ENCODE measurements around the gene VWF.

The VWF gene

GRCh38 chr12:6076776-6077691 lies 47.4 kb downstream of the VWF start:
- DNase-seq (ENCODE audit: low spot score): no peak

DNA sequence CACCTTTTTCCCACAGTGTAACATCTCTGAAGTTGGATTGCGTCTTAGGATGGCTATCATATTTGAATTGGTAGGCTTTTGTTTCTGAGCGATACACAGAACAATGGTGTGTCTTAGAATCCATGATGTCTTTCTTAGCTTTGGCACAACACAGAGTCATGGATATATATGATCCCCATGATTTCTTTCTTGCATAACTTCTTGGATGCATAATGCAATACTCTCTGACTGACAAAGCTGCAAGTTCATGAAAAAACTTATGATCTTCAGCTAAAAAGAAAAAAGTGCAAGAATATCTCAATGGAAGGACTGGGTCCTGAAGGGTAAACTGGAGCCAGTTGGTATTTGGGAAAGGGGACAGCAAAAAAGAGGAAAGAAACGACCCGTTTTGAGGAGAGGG lies 48.1 kb downstream of the VWF start:
- DNase-seq (ENCODE audit: low spot score): no peak

- DNase-seq (ENCODE audit: low spot score): no peak
Measured at GRCh38 chr12:6074979-6075585, 49.4 kb downstream of the VWF start.

DNA sequence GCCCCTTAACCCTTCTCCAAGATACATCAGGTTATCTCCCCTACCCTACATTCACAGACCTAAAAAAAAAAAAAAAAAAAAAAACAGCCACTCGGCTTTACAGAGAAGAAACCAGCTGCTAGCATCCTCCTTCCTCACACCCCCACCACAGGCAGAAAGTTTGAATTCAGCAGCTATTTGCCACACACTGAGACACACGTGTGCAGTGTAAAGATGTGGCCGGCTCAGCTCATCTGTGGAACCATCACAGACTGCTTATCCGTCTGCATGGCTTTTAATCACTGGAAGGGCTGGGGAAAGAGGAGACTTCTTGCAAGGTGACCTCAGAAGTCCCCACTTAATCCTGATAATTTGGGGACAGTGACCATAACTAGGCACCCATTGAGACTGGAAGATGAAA lies 50.0 kb downstream of the VWF start:
- no peak for DNase-seq (ENCODE audit: low spot score)

- DNase-seq (ENCODE audit: low spot score): no peak
Measured at GRCh38 chr12:6073426-6073825, 51.0 kb downstream of the VWF start.

- no peak for DNase-seq (ENCODE audit: low spot score)
Measured at GRCh38 chr12:6072302-6072752, 52.1 kb downstream of the VWF start.

DNA sequence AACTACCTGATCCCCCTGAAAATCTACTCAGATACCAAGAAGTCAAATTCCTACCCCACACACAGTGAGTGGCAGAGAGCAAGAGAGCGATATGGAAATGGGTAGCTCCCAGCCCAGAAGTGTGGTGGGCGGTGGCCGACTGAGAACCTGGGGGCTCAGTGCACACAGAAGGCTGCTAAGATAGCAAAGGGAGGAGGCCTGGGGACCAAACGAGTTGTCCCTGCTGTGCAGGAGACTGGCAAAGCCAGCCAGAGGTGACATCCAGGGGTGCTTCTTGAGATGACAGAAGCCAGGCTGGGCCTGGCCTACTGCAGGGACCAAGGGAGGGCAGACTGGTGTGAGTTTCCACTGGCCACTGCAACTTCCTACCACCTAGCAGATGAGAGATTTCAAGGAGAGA lies 52.9 kb downstream of the VWF start:
- no peak for DNase-seq (ENCODE audit: low spot score)

- no peak for DNase-seq (ENCODE audit: low spot score)
Measured at GRCh38 chr12:6070472-6071257, 53.8 kb downstream of the VWF start.

DNA sequence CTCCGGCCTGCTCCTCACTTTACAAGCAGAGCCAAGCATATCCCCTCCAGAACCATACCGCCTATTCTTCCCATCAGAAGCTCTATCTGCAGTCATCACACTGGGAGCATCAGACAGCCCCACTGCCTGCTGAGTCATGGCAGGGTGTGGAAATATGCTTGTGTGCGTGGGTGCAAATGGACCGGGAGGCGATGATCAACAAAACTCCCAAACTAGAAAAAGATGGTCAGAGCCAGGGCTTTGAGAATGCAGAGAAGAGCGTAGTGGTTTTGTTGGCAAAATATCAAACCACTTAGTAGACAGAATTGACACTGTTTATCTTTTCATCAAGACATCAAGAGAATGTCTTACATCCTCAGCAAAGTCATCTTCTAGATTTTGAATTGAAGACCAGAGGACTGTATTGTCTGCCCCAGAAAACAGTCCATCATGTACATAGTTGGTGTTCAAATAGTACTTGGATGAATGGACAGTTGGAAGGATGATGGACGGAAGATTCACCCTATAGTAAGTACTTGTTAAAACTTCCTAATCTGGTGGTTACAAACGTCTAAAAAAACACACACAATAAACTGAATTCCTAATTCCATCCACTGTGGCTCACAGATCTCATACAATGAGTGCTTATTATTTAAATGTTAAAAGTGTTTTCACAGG lies 54.9 kb downstream of the VWF start:
- DNase-seq (ENCODE audit: low spot score): no peak

DNA sequence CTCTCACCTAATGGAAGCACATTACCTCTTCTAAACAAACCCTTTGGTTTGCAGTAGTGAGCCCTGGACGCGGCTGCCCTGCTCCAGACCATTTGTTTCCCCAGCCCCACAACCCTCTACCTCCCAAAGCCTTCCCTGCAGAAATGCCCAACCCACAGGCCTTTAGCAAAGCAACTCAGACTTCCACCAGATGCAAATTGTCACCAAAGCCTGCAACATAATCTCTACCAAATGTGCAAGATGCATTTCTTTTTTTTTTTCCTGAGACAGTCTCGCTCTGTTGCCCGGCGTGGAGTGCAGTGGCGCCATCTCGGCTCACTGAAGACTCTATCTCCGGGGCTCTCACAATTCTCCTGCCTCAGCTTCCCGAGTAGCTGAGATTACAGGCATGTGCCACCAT lies 56.2 kb downstream of the VWF start:
- DNase-seq (ENCODE audit: low spot score): no peak

DNA sequence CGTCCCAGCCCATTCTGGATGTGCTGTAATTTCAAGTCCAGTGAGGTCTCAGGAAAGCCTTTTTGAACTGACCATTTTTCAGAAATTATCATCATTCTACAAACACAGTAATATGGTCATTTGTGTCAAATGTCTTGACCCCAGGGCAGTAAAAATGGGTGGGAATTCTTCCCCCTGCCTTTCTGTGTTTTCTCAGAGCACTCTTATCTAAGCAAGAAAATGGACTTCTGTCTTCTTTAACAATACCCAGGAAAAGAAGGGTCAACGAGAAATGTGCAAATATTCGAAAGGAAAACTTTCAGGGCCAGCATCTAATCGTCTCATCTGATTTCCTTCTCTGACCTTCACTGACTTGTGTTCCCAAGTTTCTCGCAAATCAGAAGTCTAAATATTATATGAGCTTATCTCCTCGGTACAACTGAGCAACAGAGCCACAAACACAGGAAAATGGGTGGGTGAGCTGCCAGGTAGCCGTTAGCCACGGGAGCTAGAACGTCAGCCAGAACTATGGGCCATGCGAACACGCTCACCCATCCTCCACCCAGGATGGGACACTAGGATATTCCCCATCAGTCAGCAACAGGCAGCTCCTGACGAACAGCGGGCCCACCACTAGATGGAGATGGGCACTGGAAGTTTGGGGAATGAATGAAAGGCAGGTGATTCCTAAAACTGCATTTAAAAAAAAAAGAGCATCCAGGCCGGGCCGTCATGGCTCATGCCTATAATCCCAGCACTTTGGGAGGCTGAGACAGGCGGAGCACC lies 57.1 kb downstream of the VWF start:
- no peak for DNase-seq (ENCODE audit: low spot score)

- no peak for DNase-seq (ENCODE audit: low spot score)
Measured at GRCh38 chr12:6066651-6067050, 57.8 kb downstream of the VWF start.

DNA sequence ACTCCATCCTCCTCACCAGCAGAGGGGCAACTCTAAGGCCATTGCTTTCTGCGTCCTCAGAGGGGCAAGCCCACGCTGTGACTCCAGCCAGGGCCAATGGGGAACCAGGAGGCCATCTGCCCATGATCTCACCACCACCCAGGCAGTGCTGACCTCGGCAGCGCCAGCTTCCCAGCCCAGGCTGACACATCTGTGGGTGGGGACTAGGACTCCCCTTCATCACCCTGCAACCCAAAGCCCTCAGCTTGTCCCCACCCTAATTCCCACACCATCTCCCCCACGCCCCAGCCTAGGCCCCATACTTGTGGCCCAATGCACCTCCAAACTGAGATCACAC lies 58.6 kb downstream of the VWF start:
- no peak for DNase-seq (ENCODE audit: low spot score)

- no peak for DNase-seq (ENCODE audit: low spot score)
Measured at GRCh38 chr12:6065131-6065862, 59.2 kb downstream of the VWF start.

GRCh38 chr12:6062757-6063735 lies 61.4 kb downstream of the VWF start:
- DNase-seq (ENCODE audit: low spot score): no peak

- DNase-seq (ENCODE audit: low spot score): no peak
Measured at GRCh38 chr12:6062395-6062756, 62.1 kb downstream of the VWF start.

GRCh38 chr12:6061660-6062059 lies 62.8 kb downstream of the VWF start:
- DNase-seq (ENCODE audit: low spot score): no peak

DNA sequence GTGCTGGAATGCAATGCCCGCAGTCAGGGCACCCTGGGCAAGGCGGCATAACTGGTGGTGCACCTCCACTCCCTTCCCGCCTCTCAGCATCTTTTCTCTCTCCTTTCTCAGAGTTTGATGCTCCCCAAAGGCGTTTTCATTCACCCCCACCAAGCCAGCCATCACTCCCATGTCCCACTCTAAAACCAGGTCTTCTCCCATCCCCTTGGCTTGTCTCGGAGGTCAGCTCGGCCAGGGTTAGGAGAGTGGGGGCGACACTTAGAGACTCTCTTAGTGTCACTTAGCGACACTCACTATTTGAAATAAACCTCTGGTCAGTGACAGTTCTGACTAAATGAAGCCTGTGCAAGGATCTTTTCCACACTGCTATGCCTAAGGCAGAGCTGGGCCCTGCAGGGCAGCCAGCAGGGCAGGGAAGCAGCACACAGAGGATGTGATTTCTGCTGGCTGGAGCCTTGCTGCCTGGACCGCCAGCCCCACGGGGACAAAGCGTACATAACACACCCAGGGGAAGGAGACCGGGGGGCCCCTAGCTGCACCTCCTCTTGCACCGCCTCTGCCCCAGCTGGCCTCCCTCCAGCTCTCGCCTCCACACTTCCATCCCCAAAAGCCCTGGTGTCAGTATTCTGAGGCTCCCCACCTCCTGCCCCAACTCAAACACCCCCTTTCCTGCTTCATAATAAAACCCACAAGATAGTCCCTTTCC lies 64.5 kb downstream of the VWF start:
- no peak for DNase-seq (ENCODE audit: low spot score)

DNA sequence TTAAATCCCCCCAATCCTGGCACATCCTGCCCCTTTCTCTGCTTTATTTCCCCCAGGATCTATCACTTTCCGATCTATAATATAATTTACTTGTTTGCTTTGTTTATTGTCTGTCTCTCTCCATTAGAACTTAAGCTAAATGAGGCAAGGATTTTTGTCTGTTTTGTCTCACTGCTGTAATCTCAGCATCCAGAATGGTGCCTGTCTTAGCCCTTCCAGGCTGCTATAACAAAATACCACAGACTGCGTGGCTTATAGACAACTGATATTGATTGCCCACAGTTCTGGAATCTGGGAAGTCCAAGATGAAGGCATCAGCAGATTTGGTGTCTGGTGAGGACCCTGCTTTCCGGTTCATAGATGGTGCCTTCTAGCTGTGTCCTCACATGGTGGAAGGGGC lies 65.2 kb downstream of the VWF start:
- no peak for DNase-seq (ENCODE audit: low spot score)

All from hematopoietic multipotent progenitor cell treated with erythropoietin and hydrocortisone succinate and interleukin-3 and kit ligand, for 17 days (in vitro differentiated cells).